GM12874 (cell line): ENCODE data around the gene DNAL1.
A peak's percentile ranks its signal among the peaks of the same experiment; 100 is the strongest.

ENCODE experiments used
- TF ChIP-seq, protein P1 (sequence below): IDR thresholded peaks from 2 replicates; pipeline ENCODE4 v1.5.1; 2011; ENCODE audit warnings: low read depth, mild to moderate bottlenecking, control low read depth, low read length, moderate library complexity; ENCODE audit not compliant: insufficient read depth

DNAL1 gene

DNA sequence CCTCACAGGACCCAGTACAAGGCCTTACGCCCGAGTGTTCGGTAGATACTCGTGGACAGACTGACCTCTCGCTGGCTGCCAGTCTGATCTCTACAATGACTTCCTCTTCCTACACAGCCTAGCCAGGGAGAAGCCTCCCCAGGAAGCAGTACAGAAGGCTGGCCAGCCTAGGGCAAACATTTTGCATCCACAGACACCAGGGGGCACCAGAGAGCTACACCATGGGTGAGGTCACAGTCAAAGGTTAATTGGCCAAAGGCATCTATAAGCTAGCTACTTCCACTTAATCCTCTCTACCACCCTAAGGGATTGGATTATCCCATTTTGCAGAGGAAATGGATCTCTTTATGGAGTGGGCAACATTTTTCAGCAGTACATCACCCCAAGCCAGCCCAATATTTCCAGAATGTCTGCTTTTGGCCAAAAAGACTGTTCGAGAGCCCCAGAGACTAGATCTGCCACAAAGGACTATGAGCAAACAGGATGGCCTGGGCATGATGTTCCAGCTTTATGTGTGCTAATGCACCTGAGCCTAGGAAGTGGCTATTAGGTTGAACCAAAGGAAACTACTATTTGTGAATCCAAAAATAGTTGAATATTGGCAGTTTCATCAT lies 84.0 kb downstream of the DNAL1 start:
- TF ChIP-seq, protein P1, sequence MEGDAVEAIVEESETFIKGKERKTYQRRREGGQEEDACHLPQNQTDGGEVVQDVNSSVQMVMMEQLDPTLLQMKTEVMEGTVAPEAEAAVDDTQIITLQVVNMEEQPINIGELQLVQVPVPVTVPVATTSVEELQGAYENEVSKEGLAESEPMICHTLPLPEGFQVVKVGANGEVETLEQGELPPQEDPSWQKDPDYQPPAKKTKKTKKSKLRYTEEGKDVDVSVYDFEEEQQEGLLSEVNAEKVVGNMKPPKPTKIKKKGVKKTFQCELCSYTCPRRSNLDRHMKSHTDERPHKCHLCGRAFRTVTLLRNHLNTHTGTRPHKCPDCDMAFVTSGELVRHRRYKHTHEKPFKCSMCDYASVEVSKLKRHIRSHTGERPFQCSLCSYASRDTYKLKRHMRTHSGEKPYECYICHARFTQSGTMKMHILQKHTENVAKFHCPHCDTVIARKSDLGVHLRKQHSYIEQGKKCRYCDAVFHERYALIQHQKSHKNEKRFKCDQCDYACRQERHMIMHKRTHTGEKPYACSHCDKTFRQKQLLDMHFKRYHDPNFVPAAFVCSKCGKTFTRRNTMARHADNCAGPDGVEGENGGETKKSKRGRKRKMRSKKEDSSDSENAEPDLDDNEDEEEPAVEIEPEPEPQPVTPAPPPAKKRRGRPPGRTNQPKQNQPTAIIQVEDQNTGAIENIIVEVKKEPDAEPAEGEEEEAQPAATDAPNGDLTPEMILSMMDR = peak; percentile 84

DNA sequence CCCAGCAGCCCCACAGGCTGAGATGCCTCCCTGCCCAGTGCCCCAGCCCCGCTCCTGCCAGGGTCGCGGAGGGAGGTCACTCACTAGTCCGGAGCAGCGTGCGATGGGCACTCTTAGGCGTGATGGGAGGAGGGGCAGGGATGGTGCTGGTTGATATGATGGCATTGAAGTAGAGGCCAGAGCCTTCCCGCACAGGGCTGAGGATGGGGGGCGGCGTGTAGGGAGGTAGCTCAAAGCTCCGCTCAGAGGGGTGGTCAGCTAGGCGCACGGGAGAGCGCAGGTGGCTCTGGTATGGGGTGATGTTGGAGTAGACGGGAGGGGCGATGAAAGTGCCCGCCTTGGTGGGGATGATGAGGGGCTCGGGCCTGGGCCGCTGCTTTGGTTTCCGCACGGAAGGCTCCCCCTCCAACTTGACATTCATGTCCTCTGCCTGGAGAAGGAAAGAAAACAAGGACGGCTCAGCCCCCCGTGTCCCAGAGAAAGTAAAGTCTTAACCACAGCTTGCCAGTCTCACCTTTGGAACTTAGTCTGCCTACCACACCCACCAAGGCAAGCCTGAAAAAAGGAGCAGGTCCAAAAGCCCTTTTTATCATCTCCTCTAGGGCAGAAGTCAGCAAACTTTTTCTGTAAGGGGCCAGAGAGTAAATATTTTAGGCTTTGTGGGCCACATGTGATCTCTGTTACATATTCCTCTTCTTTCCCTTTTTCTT lies 84.9 kb downstream of the DNAL1 start:
- TF ChIP-seq, protein P1 = no peak

DNA sequence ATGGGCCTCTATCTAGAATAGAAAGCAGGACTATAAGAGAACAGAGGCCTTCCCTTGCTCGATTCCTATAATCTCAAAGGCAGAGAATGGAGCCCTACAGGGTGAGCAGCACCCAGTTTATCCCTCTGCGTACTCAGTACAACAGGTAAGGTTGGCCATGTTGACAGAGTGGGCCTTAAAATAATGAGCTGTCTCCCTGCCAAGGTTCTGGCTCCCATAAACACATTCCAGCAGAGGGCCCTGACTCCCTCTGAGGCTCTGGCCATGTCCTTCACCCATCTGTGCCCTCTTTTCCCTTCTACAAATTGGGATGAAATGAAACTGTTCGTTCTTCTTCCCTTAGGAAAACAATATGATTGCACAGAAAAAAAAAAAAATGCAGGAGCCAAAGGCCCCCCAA lies 86.3 kb downstream of the DNAL1 start:
- TF ChIP-seq, protein P1 = no peak

DNA sequence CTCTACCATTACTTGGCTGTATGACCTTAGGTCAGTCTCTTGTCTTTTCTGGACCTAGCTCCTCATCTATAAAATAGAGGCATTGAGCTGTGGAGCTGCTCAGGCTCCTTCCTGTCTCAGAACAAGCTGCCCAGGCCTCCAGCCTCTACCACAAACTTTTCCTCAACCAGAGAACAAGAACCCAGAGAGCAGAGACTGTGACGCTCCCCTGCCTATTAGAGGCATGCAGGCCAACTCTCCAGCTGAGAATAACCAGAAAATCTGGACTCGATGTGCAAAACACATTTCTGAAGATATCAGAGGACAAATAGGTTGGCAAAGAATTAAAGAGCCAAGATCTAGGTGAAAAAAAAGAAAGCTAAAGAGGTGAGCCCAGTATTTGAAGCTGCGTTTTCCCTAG lies 87.2 kb downstream of the DNAL1 start:
- TF ChIP-seq, protein P1 = no peak

DNA sequence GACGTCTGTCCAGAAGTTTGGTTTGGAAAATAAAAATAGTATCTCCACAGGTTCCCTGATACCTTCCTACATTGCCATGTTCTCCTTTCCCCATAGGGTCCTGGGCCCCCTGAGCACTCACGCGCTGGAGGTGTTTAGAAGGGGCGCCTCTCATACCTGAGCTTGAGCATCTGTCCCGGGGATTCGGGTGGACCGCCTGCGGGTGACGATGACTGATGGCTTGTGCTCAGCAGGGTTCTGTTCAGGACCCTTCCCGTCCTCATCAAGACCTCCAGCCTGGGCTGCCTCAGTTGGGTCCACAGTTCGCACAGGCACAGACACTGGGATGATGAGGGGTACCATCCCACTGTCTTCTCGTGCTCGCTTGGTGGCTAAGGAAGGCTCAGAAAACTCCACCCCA lies 92.1 kb downstream of the DNAL1 start:
- TF ChIP-seq, protein P1 = no peak

DNA sequence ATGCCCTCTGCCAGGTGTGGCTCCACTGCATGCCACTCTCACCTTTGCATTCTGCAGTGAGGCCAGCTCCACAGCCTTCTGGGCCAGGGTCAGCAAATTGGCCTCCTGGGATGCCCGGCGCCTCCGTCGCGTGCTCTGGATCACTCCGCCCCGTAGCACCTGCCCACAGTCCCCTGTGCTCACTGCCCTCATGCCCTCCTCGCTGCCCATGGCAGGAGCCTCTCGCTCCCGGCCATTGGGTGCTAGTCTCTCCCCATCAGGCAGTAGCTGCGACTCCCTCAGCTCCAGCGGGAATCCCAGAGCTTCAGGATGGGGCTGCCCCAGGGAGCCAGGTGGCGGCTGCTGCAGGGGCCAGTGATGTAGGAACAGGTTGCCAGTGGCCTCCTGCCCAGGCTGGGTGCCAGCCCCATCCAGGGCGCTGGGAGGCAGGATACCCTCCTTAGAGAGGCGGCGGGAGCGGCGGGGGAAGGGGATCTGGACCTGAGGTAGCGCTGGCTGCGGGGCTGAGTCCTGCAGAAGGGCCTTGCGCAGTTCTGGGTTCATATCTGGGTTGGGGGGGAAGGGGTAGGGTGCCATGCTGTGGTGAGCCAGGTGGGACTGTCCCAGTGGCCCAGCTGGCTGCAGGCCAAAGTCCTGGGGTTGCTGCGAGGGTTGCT lies 93.9 kb downstream of the DNAL1 start:
- TF ChIP-seq, protein P1 = no peak

DNA sequence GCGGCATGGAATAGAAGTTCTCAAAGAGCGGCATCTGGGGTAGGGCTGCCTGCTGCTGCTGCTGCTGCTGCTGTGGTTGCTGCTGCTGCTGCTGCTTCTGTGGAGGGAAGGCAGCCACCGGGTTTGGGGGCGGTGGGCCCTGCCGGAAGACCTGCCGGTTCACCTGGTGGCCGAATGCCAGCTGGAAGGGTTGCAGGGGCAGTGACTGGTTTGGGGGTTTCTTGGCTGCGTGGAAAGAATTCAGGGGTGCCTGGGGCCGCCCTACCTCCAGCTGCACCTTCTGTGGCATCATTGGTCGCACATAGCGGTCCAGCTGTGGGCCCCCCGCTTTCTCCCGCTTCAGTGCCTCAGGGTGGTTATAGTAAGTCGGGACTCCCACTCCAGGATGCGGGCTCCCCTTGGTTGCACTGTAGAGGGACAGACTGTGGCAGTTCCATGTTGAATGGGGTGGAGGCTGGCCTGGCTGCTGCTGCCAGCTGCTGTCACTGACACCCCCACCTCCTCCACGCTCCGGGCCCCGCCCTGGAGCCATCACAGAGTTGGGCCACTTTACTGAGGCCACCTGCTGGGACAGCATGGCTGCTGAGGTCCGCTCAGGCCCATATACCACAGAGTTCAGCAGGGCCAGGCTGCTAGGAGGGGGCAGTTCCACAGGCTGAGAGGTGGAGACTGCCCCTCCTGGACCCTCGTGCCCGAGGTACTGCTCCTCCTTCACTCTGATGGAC lies 94.5 kb downstream of the DNAL1 start:
- TF ChIP-seq, protein P1 = no peak
